ENCODE measurements around the gene HIRIP3.

DNA sequence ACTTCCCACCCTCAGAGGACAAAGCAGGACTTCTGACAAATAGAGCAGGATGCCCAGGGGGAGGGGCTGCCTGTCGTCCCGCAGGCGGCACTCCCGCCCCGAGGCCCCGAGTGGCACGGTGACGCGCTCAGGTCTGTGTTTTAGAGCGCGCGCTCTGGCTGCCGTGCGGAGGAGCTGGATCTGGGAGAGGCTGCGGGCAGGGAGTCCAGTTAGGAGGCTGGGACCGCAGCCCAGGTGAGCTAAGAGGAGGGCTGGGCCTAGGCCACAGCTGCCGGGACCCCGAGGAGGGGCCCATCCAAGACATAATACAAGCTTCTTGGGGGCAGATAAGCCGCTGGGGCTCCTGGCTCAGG is 9.0 kb upstream of the HIRIP3 start:
- no peak for TF ChIP-seq CTCF (IDR thresholded peaks at IDR 0.05; ENCODE audit: low read length)
- TF ChIP-seq EZH2 (optimal IDR thresholded peaks at IDR 0.05; ENCODE audit: low read depth, low read length), result no peak
- no peak for TF ChIP-seq EZH2phosphoT487 (IDR thresholded peaks at IDR 0.05; ENCODE audit: low read length)
